GM12801 (cell line): Measurements from ENCODE around the gene NFYC.

ENCODE experiments used
- TF ChIP-seq, protein P1 (sequence below): IDR thresholded peaks from one replicate; pipeline ENCODE4 v1.5.1; 2011; ENCODE audit warnings: control low read depth; ENCODE audit not compliant: insufficient read length; ENCODE audit errors: extremely low read depth

NFYC gene

DNA sequence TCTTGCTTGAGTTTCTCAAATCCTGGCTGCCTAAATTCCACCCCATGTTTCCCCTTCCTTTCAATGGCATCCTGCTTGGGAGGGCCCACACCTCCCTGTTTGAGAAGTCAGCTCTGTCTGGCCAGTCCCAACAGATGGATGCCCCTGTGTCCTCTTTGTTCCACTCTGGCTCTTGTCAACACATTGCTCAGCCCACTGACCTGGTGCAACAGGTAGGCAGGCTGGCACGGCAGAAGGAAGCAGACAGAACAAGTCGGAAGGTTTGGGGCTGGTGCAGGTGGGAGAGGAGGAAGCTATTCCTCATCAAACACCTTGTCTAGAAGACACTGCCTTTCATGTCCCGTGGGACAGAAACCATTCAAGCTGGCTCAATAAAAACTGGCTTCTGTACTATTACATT is 114.7 kb downstream of the NFYC start:
- TF ChIP-seq, protein P1, sequence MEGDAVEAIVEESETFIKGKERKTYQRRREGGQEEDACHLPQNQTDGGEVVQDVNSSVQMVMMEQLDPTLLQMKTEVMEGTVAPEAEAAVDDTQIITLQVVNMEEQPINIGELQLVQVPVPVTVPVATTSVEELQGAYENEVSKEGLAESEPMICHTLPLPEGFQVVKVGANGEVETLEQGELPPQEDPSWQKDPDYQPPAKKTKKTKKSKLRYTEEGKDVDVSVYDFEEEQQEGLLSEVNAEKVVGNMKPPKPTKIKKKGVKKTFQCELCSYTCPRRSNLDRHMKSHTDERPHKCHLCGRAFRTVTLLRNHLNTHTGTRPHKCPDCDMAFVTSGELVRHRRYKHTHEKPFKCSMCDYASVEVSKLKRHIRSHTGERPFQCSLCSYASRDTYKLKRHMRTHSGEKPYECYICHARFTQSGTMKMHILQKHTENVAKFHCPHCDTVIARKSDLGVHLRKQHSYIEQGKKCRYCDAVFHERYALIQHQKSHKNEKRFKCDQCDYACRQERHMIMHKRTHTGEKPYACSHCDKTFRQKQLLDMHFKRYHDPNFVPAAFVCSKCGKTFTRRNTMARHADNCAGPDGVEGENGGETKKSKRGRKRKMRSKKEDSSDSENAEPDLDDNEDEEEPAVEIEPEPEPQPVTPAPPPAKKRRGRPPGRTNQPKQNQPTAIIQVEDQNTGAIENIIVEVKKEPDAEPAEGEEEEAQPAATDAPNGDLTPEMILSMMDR, result no peak

- TF ChIP-seq, protein P1, result no peak
Measured at GRCh38 chr1:40806731-40807695, 115.5 kb downstream of the NFYC start.

- TF ChIP-seq, protein P1, result no peak
Measured at GRCh38 chr1:40808002-40808401, 116.5 kb downstream of the NFYC start.

DNA sequence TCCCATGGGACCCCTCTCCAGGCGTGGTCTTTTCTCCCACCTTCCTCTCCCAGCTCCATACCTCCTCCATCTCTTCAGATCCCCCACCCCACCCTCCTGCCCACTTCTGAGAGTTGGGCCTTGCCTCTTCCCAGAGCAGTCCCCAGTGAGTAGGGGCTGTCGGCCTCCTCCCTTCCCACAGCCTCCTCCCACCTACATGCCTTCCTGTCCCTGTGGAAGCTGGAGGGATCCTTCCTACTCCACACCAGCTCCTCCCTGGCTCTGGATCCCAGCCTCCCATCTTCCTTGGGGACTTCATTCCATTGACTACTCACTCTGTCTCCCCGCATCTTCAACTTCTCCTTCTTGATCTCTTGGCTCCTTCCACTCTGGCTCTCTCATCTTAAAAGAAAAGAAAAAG is 116.9 kb downstream of the NFYC start:
- TF ChIP-seq, protein P1, result no peak

GRCh38 chr1:40808909-40809308 is 117.4 kb downstream of the NFYC start:
- TF ChIP-seq, protein P1, result no peak

GRCh38 chr1:40810927-40811326 is 119.4 kb downstream of the NFYC start:
- TF ChIP-seq, protein P1, result no peak

DNA sequence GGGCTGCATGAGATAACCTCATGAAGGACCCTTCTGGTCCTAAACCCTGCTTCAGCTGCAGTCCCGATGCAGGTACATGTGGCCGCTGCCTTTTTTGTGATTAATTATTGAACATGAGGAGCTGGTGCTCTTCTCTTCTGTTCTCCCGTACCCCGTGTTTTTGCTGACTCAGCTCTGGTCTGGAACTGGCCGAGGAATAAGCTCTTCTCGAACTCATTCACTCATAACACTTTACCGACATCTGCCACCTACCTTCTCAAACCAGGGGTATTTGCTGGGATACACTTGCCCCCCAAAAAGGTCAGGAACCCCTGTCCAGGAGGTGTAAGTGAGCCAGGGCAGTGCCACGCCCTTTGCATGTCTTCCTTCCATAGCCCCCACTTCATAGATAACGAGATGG is 123.9 kb downstream of the NFYC start:
- TF ChIP-seq, protein P1, result no peak
